Stromal cell of bone marrow (primary cell): Measurements from ENCODE around the gene SEPHS2.
"Not testable (repeated sequence)": the region's sequence is repeated elsewhere in the genome, so short reads cannot be mapped to it uniquely, and the experiment has no call there.

Experiments used
- DNase-seq: peaks from one replicate; pipeline ENCODE4 v3.0.0-alpha.2; 2012; ENCODE audit warnings: low read depth

The SEPHS2 gene

DNA sequence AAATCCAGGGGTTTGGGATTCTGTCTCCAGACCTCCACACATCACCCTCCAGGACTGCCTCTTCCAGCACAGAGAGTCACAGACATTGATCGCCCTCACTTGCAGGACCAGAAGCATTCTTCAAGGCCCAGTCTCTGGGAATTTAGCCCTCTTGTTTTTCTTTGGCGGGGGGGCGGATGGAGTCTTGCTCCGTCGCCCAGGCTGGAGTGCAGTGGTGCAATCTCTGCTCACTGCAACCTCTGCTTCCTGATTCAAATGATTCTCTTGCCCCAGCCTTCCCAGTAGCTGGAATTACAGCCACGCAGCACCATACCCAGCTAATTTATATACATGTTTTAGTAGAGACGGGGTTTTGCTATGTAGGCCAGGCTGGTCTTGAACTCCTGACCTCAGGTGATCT lies 18.4 kb upstream of the SEPHS2 start:
- DNase-seq: no peak

DNA sequence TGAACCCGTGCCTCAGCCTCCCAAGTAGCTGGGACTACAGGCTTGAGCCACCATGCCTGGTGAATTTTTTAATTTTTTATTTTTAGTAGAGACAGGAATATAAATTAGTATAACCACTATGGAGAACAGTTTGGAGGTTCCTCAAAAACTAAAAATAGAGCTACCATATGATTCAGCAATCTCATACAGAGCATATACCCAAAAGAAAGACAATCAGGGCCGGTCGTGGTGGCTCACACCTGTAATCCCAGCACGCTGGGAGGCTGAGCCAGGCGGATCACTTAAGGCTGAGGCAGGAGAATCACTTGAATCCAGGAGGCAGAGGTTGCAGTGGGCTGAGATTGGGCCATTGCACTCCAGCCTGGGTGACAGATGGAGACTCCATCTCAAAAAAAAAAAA lies 15.8 kb upstream of the SEPHS2 start:
- DNase-seq: not testable (repeated sequence)

DNA sequence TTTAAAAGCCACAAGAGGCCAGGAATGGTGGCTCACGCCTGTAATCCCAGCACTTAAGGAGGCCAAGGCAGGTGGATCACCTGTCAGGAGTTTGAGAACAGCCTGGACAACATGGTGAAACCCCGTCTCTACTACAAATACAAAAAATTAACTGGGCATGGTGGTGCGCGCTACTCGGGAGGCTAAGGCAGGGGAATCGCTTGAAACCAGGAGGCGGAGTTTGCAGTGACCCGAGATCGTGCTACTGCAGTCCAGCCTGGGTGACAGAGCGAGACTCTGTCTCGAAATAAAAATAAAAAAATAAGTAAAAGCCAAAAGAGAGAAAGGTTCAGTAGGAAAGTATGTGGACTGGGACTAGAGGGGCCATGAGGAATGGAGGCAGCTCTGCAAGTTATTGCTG lies 13.8 kb upstream of the SEPHS2 start:
- no peak for DNase-seq

DNA sequence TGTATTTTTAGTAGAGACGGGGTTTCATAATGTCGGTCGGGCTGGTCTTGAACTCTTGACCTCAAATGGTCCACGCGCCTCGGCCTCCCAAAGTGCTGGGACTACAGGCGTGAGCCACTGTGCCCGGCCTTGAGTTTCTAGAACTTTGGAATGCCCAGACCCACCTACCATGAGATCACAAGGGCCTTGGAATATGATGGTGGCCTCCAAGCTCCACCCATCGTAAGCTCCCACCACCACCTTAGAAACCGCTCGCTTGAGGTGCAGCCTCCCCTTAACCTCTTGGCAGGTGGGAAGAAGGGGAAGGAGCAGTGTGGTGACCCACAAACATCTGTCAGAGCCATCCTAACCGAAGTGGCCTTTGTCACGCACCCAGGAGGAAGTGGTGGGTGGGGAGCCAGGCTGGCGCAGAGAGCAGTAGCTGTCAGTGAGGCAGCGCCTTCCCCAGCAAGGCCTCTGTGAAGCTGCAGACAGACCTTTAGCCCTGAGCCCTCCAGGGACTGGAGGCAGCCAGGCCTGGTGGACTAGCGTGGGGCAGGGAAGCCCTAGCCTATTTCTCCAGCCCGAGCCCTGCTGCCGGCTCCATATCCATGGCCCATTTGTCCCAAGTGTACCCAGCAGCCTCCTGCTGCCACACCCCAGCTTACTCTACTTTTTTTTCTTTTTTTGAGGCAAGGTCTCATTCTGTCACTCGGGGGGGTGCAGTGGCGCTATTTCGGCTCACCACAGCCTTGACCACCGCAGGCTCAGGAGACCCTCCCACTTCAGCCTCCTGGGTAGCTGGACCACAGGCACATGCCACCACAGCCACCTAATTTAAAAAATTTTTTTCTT lies 13.1 kb upstream of the SEPHS2 start:
- DNase-seq: no peak

DNA sequence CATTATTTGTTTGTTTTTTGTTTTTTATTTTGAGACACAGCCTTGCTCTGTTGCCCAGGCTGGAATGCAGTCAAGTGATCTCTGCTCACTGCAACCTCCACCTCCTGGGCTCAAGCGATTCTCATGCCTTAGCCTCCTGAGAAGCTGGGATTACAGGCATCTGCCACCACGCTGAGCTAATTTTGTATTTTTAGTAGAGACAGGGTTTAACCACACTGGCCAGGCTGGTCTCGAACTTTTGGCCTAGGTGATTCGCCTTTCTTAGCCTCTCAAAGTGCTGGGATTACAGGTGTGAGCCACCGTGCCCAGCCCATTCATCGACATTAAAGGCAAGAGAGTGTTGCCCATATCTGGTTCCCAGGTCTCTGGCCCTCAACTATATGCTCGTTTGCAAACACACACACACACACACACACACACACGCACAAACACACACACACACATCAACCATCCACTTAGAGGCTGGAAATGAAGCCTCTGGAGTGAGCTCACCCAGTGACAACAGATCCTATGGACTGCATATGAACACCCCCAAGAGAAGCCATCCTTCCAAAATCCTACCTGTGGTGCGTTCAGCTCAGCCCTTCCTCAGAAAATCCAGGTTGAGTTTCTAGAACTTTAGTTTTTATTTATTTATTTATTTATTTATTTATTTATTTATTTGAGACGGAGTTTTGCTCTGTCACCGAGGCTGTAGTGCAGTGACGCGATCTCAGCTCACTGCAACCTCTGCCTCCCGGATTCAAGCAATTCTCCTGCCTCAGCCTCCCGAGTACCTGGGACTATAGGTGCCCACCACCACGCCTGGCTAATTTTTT lies 12.3 kb upstream of the SEPHS2 start:
- DNase-seq: no peak

DNA sequence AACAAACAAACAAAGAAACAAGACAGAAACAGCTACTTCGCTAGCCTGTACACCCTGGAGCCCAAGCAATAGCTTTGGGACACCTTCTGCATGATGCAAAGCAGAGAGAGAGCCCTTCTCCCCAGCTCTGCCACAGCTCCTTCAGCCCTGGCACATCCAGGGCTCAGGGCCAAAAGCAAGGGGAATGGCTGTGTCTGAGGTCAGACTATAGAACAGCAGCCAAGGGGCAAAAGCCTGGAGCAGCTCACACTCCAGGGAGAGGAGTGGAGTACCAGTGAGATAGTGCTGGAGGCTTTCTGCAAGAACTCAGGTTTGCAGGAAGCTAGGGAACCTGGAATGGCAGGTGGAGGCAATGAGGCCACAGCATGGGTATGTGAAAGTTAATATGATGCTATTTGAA lies 11.6 kb upstream of the SEPHS2 start:
- DNase-seq: no peak

DNA sequence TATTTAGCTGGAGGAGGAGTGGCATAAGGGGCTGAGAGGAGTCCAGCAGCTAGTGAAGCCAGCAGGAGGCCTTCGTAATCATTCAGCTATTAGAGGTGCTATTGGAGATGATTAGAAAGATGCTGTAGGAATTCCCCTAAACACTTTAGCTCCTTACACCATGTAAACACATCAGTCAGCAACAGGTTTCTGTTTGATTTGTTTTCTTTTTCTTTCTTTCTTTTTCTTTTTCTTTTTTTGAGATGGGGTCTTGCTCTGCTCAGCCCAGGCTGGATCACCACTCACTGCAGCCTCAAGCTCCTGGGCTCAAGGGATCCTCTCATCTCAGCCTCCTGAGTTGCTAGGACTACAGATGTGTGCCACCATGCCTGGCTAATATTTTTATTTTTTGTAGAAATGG lies 10.6 kb upstream of the SEPHS2 start:
- DNase-seq: no peak

DNA sequence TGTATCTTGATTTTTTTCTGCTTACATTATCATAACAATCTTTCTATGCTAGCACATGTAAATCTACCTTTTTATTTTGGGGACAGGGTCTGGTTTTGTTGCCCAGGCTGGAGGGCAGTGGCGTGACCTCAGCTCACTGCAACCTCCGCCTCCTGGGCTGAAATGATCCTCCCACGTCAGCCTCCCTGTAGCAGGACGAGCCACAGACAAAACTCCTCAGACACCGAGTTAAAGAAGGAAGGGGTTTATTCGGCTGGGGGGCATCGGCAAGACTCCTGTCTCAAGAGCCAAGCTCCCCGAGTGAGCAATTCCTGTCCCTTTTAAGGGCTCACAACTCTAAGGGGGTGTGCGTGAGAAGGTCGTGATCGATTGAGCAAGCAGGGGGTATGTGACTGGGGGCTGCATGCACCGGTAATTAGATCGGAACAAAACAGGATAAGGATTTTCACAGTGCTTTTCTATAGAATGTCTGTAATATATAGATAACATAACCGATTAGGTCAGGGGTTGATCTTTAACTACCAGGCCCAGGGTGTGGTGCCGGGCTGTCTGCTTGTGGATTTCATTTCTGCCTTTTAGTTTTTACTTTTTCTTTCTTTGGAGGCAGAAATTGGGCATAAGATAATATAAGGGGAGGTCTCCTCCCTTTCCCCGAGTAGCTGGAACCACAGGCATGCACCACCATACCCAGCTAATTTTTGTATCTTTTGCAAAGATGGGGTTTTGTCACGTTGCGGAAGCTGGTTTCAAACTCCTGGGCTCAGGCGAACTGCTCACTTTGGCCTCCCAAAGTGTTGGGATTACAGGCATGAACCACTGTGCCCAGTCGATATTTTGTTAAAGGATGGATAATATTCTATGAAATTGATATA lies 7.3 kb upstream of the SEPHS2 start:
- DNase-seq: not testable (repeated sequence)

DNA sequence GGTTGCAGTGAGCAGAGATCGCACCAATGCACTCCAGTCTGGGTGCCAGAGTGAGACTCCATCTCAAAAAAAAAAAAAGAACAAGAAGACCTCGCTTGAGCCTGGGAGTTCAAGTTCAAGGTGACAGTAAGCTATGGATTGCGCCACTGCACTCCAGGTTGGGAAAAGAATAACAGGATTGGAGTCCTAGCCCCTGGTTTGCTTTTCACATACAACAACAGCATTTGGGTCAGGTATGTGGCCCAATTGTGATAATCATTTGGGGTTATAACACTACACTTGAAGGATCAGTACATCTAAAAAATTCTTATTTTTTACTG lies 3.4 kb upstream of the SEPHS2 start:
- no peak for DNase-seq

DNA sequence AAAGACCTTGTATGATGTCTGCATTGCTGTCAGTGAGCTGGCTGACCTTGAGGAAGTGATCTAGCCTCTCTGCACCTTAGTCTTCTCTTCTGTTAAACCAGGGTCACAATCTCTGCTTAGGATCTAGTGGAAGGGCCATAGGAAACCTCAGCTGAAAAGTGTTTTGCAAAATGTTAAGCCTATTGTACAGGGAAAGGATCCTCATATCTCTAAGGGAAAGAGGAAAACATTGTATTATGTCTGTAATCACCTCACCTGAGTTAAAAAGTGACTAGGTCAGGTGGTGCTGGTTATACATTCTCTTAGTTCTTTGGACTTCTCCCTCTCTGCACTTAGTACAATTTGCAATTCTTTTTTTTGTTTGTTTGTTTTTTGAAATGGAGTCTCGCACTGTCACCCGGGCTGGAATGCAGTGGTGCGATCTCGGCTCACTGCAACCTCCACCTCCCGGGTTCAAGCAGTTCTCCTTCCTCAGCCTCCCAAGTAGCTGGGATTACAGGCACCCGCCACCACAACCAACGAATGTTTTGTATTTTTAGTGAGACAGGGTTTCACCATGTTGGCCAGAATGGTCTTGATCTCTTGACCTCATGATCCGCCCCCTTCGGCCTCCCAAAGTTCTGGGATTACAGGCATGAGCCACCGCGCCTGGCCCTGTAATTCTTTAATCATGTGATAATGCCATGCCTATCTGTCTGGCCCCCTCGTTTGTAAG lies 2.0 kb upstream of the SEPHS2 start:
- DNase-seq: no peak

DNA sequence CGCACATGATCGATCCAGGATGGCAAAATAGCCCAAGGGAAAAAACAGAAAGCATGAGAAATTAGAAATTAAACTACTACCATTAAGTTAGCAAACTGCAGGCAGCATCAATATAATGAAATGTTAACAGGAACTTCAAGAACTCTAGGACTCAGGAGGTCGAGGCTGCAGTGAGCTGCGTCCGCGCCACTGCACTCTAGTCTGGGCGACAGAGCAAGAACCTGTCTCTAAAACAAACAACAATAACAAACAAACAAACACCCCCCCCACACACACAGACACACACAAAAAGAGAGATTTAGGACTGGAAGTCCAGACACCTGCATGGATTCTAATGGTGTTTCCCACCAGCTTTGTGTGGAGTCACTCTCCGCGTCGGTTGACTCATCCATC lies 525 bp upstream of the SEPHS2 start:
- DNase-seq: no peak

DNA sequence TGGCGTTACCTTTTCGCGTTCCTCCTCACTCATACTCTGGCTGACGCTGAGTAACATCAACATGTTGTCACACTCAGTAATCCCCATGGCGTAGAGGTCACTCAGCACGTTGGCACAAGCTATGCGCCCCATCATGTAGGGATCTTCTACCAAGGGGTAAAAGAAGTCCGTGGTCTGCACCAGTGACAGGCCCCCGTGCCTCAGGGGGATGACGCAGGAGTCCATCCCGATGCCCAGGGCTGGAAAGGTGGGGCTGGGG lies 596 bp downstream of the SEPHS2 start:
- DNase-seq: no peak

DNA sequence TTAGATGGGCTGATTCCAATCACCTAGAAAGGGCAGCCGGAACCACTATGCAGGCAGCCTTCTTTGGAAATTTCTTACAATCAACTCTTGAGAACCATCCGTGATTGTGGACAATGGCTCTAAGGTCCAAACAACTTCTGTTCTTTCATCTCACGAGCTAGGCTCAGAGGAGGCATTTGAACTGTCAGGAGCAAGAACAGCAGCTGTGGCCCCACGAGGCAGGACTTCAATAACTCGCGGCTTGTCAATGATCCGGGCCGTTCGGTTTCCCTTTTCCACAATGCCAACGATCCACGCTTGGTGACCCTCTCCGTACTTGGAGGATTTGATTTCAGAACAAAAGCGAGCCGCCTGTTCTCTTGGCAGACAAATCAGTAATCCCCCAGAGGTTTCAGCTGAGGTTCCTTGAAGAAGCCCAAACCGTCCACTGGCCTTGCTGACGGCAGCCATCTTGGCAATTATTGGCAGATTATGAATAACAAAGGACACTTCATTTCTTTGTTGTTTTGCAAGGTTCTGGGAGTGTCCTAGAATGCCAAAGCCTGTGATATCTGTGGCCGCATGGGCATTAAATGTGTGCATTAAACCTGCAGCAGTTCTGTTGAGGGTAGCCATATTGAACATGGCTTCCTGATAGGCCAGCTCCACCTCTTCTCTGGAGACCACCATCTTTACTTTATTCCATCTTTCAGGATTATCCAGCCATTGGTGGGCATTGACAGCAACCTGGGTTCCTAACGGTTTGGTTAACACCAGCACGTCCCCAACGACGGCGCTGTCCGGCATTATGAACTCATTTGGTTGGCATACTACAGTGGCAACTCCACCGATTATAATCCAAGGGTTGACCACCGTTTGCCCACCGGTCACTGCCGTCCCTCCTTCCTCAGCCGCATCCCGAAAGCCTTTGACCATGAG lies 1.2 kb downstream of the SEPHS2 start:
- DNase-seq: no peak

DNA sequence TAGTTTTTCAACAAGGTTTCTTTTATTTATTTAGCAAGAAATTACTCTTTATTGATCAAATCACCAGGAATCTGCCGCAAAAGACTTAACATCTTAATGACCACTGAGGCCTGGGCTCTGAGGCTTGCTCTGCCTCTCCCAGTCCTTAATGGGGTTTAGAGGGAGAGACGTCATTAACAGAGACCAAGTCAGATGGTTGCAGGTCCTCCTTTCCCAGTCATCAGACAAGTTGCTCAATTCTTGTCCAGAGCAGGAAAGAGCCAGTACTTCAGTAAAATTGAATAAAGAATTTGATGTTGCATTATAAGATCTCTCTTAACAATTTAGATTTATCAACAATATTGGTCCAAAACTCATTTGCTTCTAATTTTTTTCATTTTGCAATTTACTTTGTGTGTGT lies 2.0 kb downstream of the SEPHS2 start:
- DNase-seq: no peak

DNA sequence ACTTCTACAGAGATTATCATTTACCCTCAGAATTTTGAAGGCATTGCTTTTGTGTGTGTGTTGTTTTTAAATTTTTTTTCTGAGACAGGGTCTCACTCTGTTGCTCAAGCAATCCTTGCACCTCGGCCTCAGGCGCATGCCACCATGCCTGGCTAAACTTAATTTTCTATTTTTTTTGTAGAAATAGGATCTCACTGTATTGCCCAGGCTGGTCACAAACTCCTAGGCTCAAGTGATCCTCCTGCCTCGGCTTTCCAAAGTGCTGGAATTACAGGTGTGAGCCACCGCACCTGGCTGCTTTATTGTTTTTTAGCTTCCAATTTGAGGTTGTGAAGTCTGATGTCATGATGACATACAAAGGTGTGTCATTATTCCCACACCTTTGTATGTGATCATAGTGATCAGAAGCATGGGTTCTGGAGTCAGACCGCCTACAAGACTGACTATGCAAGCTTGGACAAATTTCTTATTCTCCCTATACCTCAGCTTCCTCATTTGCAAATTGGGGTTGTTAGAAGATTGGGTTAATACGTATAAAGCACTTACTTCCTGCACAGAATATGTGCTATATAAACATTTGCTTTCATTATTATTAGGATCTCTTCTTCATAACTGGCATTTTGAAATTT lies 5.8 kb downstream of the SEPHS2 start:
- DNase-seq: no peak

DNA sequence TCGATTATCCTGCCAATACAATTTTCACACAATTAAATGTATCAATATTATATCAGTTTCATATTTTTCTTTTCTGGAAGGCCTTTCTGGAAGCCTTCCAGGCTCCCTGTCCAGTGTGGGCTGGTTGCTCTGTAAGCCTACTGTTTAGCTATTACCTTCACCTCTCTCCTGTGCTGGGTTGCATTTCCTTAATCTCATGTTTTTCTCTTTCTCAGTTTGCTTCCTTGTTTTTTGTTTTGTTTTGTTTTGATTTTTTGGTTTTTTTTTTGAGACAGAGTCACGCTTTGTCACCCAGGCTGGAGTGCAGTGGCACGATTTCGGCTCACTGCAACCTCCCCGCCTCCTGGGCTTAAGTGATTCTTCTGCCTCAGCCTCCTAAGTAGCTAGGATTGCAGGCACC lies 6.8 kb downstream of the SEPHS2 start:
- no peak for DNase-seq

DNA sequence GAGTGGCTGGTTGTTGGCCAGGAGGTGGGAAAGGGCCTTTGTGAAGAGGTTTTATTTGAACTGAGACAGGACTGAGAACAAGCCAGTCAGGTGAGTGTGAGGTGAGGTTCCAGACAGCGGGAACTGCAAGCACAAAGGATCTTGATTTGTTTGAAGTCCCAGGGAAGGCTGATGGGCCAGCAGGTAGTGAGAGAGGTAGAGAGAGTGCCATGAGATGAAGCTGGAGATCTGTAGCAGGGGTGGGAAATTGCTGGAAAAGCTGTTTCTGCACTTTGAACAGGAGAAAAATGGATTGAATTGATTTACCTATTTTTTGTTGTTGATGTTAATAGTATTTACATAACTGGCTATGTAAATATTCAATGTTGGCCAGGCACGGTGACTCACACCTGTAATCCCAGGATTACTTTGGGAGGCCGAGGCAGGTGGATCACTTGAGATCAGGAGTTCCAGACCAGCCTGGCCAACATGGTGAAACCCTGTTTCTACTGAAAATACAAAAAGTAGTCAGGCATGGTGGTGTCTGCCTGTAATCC lies 8.1 kb downstream of the SEPHS2 start:
- no peak for DNase-seq

DNA sequence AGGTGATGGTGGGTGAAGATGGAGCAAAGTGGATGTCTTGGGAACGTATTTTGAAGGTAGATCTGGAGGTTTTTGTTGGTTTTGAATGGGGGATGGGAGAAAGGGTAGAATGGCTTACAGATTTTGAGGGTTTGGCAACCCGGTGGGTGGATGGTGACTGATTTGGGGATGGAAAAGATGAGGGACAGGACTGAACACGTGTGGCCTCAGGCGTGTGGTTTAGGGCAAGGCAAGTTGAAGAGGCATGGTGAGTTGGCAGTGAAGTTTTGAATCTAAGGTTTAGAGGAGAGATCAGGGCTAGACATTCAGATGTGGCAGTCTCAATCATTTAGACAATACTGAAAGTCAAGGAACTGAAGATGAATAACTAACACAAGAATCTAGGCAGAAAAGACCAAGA lies 10.8 kb downstream of the SEPHS2 start:
- no peak for DNase-seq

DNA sequence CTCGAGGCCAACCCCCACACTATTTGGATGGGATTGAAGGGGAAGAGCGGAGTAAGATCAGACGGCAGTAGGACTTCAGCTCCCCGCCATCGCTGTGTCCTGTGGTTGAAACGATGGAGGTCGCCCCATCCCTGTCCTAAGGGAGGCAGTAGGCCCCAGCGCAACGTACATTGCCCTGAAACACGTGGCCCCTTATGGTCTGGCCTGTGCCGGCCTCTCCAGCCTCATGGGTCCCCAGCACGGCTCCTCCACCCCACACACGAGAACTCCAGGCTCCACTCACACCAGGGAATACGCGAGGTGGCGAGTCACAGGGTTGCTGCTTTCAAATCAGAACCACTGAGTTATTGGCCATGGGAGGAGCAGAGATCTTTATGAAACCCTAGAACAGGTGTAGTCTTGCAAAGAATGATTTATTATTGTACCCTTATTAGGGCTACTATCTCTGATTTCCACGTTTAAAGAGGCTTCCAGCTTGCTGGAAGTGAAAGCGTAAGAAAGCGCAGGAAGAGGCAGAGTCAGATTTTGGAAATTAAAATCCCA lies 15.2 kb downstream of the SEPHS2 start:
- no peak for DNase-seq
